Choroid plexus epithelial cell (primary cell): ENCODE results near the gene PLA1A.

Experiments
- DNase-seq: peaks from one replicate; pipeline ENCODE4 v3.0.0-alpha.2; 2010; ENCODE audit warnings: low read depth
- H3K4me3 ChIP-seq: 2 replicates; pipeline ENCODE4 v1.5.1; 2011; ENCODE audit warnings: low read depth, mild to moderate bottlenecking, control low read depth, low read length, moderate library complexity
- CTCF ChIP-seq: conservative IDR thresholded peaks from 2 replicates; pipeline ENCODE4 v1.5.1; 2011; ENCODE audit warnings: low read depth, mild to moderate bottlenecking, control low read depth, inconsistent platforms, low read length, moderate library complexity

Gene PLA1A

GRCh38 chr3:119652306-119653033, 54.8 kb downstream of the PLA1A start:
- no peak for DNase-seq
- no peak for TF ChIP-seq CTCF
- H3K4me3 ChIP-seq, result no peak overlapping the region

- no peak for TF ChIP-seq CTCF
- DNase-seq, result no peak
- H3K4me3 ChIP-seq, result no peak overlapping the region
Observed at GRCh38 chr3:119653876-119654275, 56.2 kb downstream of the PLA1A start.

- H3K4me3 ChIP-seq, result no peak overlapping the region
- DNase-seq, result no peak
- no peak for TF ChIP-seq CTCF
Observed at GRCh38 chr3:119657887-119658702, 60.4 kb downstream of the PLA1A start.

GRCh38 chr3:119658994-119659393, 61.3 kb downstream of the PLA1A start:
- TF ChIP-seq CTCF, result no peak
- no peak for DNase-seq
- H3K4me3 ChIP-seq, result no peak overlapping the region

- no peak for DNase-seq
- H3K4me3 ChIP-seq, result no peak overlapping the region
- TF ChIP-seq CTCF, result no peak
Observed at GRCh38 chr3:119659606-119660291, 62.1 kb downstream of the PLA1A start.

GRCh38 chr3:119660474-119661440, 63.1 kb downstream of the PLA1A start, which contains the start of gene POPDC2:
Gene POPDC2, minus strand, starts transcription at chr3:119660589. Its CDS starts 166 bp downstream, at chr3:119660423.
- H3K4me3 ChIP-seq, result no peak within 1 kb of the TSS
- no peak for TF ChIP-seq CTCF
- no peak for DNase-seq
